ENCODE measurements around the gene PKD1L1.

- TF ChIP-seq CTCF (IDR thresholded peaks at IDR 0.05): no peak
- no peak for TF ChIP-seq EZH2 (IDR thresholded peaks at IDR 0.05; ENCODE audit: borderline replicate concordance, insufficient read depth, low read depth, low read length, poor library complexity, severe bottlenecking)
These were observed 140.5 kb downstream of the PKD1L1 start for GRCh38 chr7:47807756-47808155.

Data from B cell (primary cell).